GM18951 (cell line): ENCODE data around the gene CLBA1.

Experiments used
- POLR2A ChIP-seq: IDR thresholded peaks from 4 replicates; pipeline ENCODE4 v1.6.1; 2011; ENCODE audit warnings: mild to moderate bottlenecking; ENCODE audit not compliant: insufficient read length, insufficient read depth; ENCODE audit errors: extremely low read depth
- in situ Hi-C: fragments of 300-500 bp; cut with MboI; formaldehyde crosslinking; loops from one replicate; pipeline ENCODE4 v1.12.0; 2022; ENCODE audit warnings: low sequenced_read_pairs, mixed read lengths, inconsistent platforms; ENCODE audit not compliant: unreplicated experiment

Gene CLBA1

GRCh38 chr14:104978746-104979691, 6.6 kb upstream of the CLBA1 start:
- in situ Hi-C loops, result no loop called here
- no peak for TF ChIP-seq POLR2A

GRCh38 chr14:104979758-104980610, 5.6 kb upstream of the CLBA1 start:
- TF ChIP-seq POLR2A, result no peak
- in situ Hi-C loops, result no loop called here

GRCh38 chr14:104980611-104981531, 4.7 kb upstream of the CLBA1 start:
- in situ Hi-C loops, result no loop called here

GRCh38 chr14:104981699-104982541, 3.7 kb upstream of the CLBA1 start:
- in situ Hi-C loops, result no loop called here
- TF ChIP-seq POLR2A, result no peak

More at GRCh38 chr14:104980611-104981531, 4.7 kb upstream of the CLBA1 start:
- no peak for TF ChIP-seq POLR2A

- TF ChIP-seq POLR2A, result no peak
- in situ Hi-C loops, result no loop called here
These were observed 2.9 kb upstream of the CLBA1 start for GRCh38 chr14:104982548-104983230.

- no peak for TF ChIP-seq POLR2A
- in situ Hi-C loops, result no loop called here
These were observed 2.3 kb upstream of the CLBA1 start for GRCh38 chr14:104983231-104983721.

GRCh38 chr14:104984056-104984894, 1.3 kb upstream of the CLBA1 start:
- TF ChIP-seq POLR2A, result no peak
- in situ Hi-C loops, result no loop called here

GRCh38 chr14:104986487-104987164, 1.0 kb downstream of the CLBA1 start:
- in situ Hi-C loops, result no loop called here
- no peak for TF ChIP-seq POLR2A

- in situ Hi-C loops, result no loop called here
- TF ChIP-seq POLR2A, result no peak
These were observed 3.8 kb downstream of the CLBA1 start for GRCh38 chr14:104989236-104989950.
